Psoas muscle (tissue), 8 donors: ENCODE data around the gene TRIM27. TPM values are rescaled to one million over a fixed set of nuclear protein-coding genes. Genes with fewer than 3 reads are reported as not detected.
"Not testable (repeated sequence)": the region's sequence is repeated elsewhere in the genome, so short reads cannot be mapped to it uniquely, and the experiment has no call there.

Source experiments
- ATAC-seq, 4 donors: fragments of 200-7000 bp; cut with Tn5 transposase; one replicate each; pipeline ENCODE4 v1.9.1; 2020; ENCODE audit warnings: moderate library complexity in 3 of 4, mild to moderate bottlenecking in 2 of 4
- DNase-seq, 2 donors: peaks; one replicate each; pipeline ENCODE4 v3.0.0-alpha.2; 2020
- H3K27ac ChIP-seq: fragments of 200-600 bp; one replicate; pipeline ENCODE4 v1.8.0; 2022
- H3K27me3 ChIP-seq, 3 donors: fragments of 200-600 bp in 1 of 3; one replicate each; pipeline versions ENCODE4 v1.6.1 to v1.8.0; 2013 to 2022; ENCODE audit warnings: low read length in 2 of 3, mild to moderate bottlenecking in 2 of 3, moderate library complexity in 1 of 3; ENCODE audit not compliant: insufficient read depth in 3 of 3
- H3K36me3 ChIP-seq, 2 donors: fragments of 200-600 bp in 1 of 2; one replicate each; pipeline versions ENCODE4 v1.6.1 to v1.8.0; 2013 to 2022; ENCODE audit warnings: low read depth in 1 of 2, mild to moderate bottlenecking in 1 of 2, moderate library complexity in 1 of 2; ENCODE audit not compliant: insufficient read depth in 1 of 2
- H3K4me1 ChIP-seq: fragments of 200-600 bp; one replicate; pipeline ENCODE4 v1.8.0; 2022
- H3K4me3 ChIP-seq: fragments of 200-600 bp; one replicate; pipeline ENCODE4 v1.8.0; 2022; ENCODE audit warnings: mild to moderate bottlenecking
- H3K9me3 ChIP-seq: fragments of 200-600 bp; one replicate; pipeline ENCODE4 v1.8.0; 2022
- WGBS, 3 donors: extraction: QIAGEN DNeasy Blood & Tissue Kit; methylation state at CpG; one replicate each; pipeline versions ENCODE4 v1.1.6 to v1.1.7; 2013; 5-methylcytosine and 5-hydroxymethylcytosine counted together
- intact Hi-C, 2 donors: fragments of 100-400 bp; cut with DNase I; formaldehyde crosslinking; loops; one replicate each; pipeline versions ENCODE4 v1.11.0 to v1.14.2; 2022
- polyA plus RNA-seq, 3 donors: library from polyadenylated mRNA; stranded (reverse); fragments of 200-250 nt; gene quantifications; one replicate each; pipeline ENCODE4 v1.2.3, GENCODE V29; 2013
- total RNA-seq, 4 donors: library from RNA; stranded (reverse); fragmentation: NEBNext Ultra II Directional in 2 of 4; extraction: Animal tissue kit (Norgen Biotek cat#: 25700) in 2 of 4; gene quantifications; one replicate each; pipeline versions ENCODE4 v1.2.1 to v1.2.4, GENCODE V29; 2021 to 2023
- TF ChIP-seq, protein P1 (sequence below): fragments of 200-600 bp; IDR thresholded peaks from one replicate; pipeline ENCODE4 v1.8.0; 2022; ENCODE audit warnings: antibody characterized with exemption
- donor health status: healthy with polysubstance abuse.
- donor health status: DM: no; HTN: no; CAD: no; lungs with moderate emphysema.
- donor health status: Bipolar disorder and iron deficiency.
- donor health status: healthy.
- donor health status: DM: yes; HTN: yes; CAD: no.
- donor health status: DM: no; HTN: no; CAD: no.
- donor health status: DM: no; HTN: no; CAD: no.
- donor health status: DM: yes; HTN: yes; CAD: no.

Gene TRIM27
- total and polyA plus RNA-seq, 7 donors, result 15.0 to 42.8 (median 23.7) TPM

GRCh38 chr6:28933069-28933468 is 9.3 kb upstream of the TRIM27 start:
- Histone ChIP-seq H3K9me3 (no peaks in the 10 kb centered on the region), H3K27me3 (peaks cover 0 to 6% (median 0%) of the 10 kb centered on the region in 3 donors), H3K4me3 (no peak overlapping the region), H3K27ac (no peak overlapping the region), H3K4me1 (no peaks in the 10 kb centered on the region), H3K36me3 (no peaks in the 10 kb centered on the region)
- whole genome bisulfite sequencing, 3 donors, result 83 to 86% (median 85%) methylated on average over 7 of the region's 7 CpGs
- no peak for DNase-seq
- intact Hi-C loops, result no loop called here
- no peak for ATAC-seq
- TF ChIP-seq, protein P1, sequence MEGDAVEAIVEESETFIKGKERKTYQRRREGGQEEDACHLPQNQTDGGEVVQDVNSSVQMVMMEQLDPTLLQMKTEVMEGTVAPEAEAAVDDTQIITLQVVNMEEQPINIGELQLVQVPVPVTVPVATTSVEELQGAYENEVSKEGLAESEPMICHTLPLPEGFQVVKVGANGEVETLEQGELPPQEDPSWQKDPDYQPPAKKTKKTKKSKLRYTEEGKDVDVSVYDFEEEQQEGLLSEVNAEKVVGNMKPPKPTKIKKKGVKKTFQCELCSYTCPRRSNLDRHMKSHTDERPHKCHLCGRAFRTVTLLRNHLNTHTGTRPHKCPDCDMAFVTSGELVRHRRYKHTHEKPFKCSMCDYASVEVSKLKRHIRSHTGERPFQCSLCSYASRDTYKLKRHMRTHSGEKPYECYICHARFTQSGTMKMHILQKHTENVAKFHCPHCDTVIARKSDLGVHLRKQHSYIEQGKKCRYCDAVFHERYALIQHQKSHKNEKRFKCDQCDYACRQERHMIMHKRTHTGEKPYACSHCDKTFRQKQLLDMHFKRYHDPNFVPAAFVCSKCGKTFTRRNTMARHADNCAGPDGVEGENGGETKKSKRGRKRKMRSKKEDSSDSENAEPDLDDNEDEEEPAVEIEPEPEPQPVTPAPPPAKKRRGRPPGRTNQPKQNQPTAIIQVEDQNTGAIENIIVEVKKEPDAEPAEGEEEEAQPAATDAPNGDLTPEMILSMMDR, result no peak

- no peak for DNase-seq
- Histone ChIP-seq H3K4me3 (no peak overlapping the region), H3K36me3 (no peaks in the 10 kb centered on the region), H3K4me1 (no peaks in the 10 kb centered on the region), H3K27ac (no peak overlapping the region), H3K9me3 (no peaks in the 10 kb centered on the region), H3K27me3 (peaks cover 0 to 6% (median 0%) of the 10 kb centered on the region in 3 donors)
- WGBS, 3 donors, result 30 to 40% (median 31%) methylated on average over 3 of the region's 3 CpGs
- TF ChIP-seq, protein P1, result no peak
- ATAC-seq, result no peak
- intact Hi-C loops, result no loop called here
Measured at GRCh38 chr6:28929887-28930620, 6.3 kb upstream of the TRIM27 start.

DNA sequence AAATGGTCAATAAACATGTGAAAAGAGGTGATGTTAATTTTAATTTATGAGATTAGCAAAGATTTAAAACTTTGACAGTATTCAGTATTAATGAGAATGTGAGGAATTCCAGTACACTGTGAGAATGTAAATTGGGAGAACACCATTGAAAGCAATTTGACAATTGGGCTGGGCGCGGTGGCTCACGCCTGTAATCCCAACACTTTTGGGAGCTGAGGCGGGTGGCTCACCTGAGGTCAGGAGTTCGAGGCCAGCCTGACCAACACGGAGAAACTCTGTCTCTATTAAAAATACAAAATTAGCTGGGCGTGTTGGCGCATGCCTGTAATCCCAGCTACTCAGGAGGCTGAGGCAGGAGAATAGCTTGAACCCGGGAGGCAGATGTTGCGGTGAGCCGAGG is 5.6 kb upstream of the TRIM27 start:
- H3K36me3 ChIP-seq, H3K9me3 ChIP-seq, ATAC-seq, intact Hi-C loops, H3K4me1 ChIP-seq, H3K27ac ChIP-seq, H3K4me3 ChIP-seq, DNase-seq, H3K27me3 ChIP-seq: not testable (repeated sequence)
- WGBS, 3 donors, result 89 to 92% (median 89%) methylated on average over 11 of the region's 11 CpGs

DNA sequence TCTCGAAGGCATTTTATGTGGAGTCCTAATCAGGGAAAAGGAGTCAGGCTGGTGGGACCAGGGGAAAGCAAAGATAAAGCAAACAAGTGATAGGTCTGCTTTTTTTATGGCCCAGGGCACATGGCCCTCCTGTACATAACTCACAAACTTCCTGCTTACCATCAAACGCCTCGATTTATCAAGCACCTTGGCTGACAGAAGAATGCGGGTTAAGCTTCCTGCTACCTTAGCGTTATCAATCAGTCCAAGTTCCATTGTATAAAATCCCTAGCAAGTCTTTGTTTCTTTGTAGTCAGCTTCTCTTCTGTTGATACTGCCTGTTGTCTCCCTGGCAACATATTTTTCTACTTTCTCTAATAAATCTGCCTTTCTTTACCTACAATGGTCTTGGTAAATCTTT is 4.1 kb upstream of the TRIM27 start:
- H3K9me3 ChIP-seq, result no peaks in the 10 kb centered on the region
- WGBS, 3 donors, result 70 to 79% (median 75%) methylated on average over 5 of the region's 5 CpGs
- no peaks in the 10 kb centered on the region for H3K36me3 ChIP-seq
- intact Hi-C loops, result no loop called here
- TF ChIP-seq, protein P1, result no peak
- no peak overlapping the region for H3K27ac ChIP-seq
- DNase-seq (no peak), ATAC-seq (no peak)
- H3K27me3 ChIP-seq, result peaks cover 0 to 3% (median 0%) of the 10 kb centered on the region in 3 donors
- H3K4me1 ChIP-seq, result peaks cover 4% of the 10 kb centered on the region
- H3K4me3 ChIP-seq, result no peak overlapping the region

DNA sequence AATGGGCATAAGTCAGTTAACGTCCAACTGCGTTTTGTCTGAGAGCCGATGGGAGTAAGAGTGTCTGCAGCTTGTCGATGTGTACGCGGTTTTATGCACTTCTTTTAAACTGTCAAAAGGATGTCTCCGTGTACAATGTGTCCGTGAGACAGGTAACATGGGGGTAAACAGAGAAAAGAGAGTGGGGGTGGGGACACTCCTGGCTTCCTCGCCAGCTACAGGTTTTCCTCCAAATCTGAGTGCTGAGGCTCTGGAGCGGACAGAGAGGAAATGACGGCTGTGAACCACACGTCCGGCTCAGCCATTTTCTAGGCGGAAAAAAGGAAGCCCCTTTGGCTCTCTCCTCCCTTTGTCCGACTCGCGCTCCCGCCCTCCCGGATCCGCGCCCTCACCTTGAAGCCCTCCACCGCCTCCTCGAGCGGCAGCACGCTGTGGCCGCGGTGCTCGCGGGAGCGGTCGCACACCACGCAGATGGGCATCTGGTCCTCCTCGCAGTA is 916 bp downstream of the TRIM27 start:
- DNase-seq (no peak), ATAC-seq (peak in 2 of 4 donors; percentile 13 to 18)
- TF ChIP-seq, protein P1, result no peak
- Histone ChIP-seq H3K4me1 (peaks cover 15% of the 10 kb centered on the region), H3K36me3 (peaks cover 15 to 41% of the 10 kb centered on the region in 2 donors), H3K27ac (peak overlapping the region; percentile 98), H3K27me3 (no peaks in the 10 kb centered on the region), H3K4me3 (peak overlapping the region; percentile 85), H3K9me3 (no peaks in the 10 kb centered on the region)
- 1% methylated on average over 28 to 33 of the region's 33 CpGs for WGBS, 3 donors
- intact Hi-C loops, result no loop called here
